DND-41 (cell line): ENCODE data around the gene SLC2A1.

Experiments
- CTCF ChIP-seq: IDR thresholded peaks from 2 replicates; pipeline ENCODE4 v1.5.1; 2012; ENCODE audit warnings: borderline replicate concordance, low read length, moderate library complexity, mild to moderate bottlenecking; ENCODE audit not compliant: poor library complexity, severe bottlenecking; ENCODE audit errors: extremely low read depth
- EZH2 ChIP-seq: IDR thresholded peaks from 3 replicates; pipeline ENCODE4 v1.6.1; 2012; ENCODE audit warnings: borderline replicate concordance, low read depth, mild to moderate bottlenecking, moderate library complexity, low read length, inconsistent platforms; ENCODE audit not compliant: severe bottlenecking

- TF ChIP-seq EZH2 (no peak), CTCF (no peak)
Measured at GRCh38 chr1:42961312-42962091, 2.8 kb upstream of the SLC2A1 start.
